Prostate gland (tissue), 2 donors: ENCODE results near the gene NTM.

Experiments used
- CTCF ChIP-seq, 4 experiments: fragments of 200-600 bp in 2 of 4; fragments of 450-650 bp in 2 of 4; sonication (generic) in 2 of 4; IDR thresholded peaks; 1 replicate in 3 of 4; 2 replicates in 1 of 4; pipeline ENCODE4 v1.5.1; 2016 to 2019; ENCODE audit warnings: antibody characterized with exemption in 4 of 4, mild to moderate bottlenecking in 2 of 4, moderate library complexity in 2 of 4
- POLR2A ChIP-seq: fragments of 450-650 bp; IDR thresholded peaks from one replicate; pipeline ENCODE4 v1.6.1; 2016; ENCODE audit warnings: antibody characterized with exemption, mild to moderate bottlenecking

GRCh38 chr11:132047167-132047566 is 676.8 kb downstream of the NTM start:
- TF ChIP-seq POLR2A = no peak
- TF ChIP-seq CTCF (IDR thresholded peaks at IDR 0.05) = no peak
